GM12873 (cell line): ENCODE results near the gene TNFRSF4.

Source experiments
- CTCF ChIP-seq: IDR thresholded peaks from 2 replicates; pipeline ENCODE4 v1.5.1; 2012; ENCODE audit warnings: low read depth, mild to moderate bottlenecking, moderate library complexity, low read length, control low read depth; ENCODE audit not compliant: insufficient read depth; ENCODE audit errors: missing control alignments

TNFRSF4 gene

GRCh38 chr1:1239227-1239613, 25.3 kb upstream of the TNFRSF4 start:
- TF ChIP-seq CTCF: no peak

DNA sequence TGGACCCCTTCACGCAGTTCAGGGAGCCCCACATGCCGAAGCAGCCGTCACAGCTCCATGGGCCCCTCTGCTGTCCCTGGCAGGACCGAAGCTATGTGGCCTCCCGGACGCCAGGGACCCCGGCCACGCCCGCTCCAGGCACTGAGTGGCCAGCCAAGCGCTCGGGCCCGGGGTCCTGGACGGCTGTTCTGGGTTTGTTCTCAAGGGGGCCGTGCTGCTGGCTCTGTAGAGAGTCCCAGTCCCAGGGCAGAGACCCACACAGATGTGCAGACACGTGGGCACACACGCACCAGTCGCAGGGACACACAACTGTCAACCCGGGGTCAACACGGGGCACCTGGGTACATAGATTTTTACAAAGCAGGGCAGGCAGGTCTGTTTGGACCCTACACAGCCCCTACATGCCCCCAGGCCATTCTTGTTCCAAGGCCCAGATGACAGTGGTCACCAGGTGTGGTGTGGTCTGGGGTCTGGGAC, 24.8 kb upstream of the TNFRSF4 start:
- no peak for TF ChIP-seq CTCF

GRCh38 chr1:1237874-1238701, 24.1 kb upstream of the TNFRSF4 start:
- TF ChIP-seq CTCF: no peak

- TF ChIP-seq CTCF: no peak
Observed at GRCh38 chr1:1236945-1237873, 23.3 kb upstream of the TNFRSF4 start.

GRCh38 chr1:1236176-1236763, 22.3 kb upstream of the TNFRSF4 start:
- no peak for TF ChIP-seq CTCF

GRCh38 chr1:1235016-1235744, 21.2 kb upstream of the TNFRSF4 start:
- no peak for TF ChIP-seq CTCF
